ENCODE data around the gene PDK2.

The PDK2 gene

GRCh38 chr17:50078430-50078829, 16.7 kb upstream of the PDK2 start:
- TF ChIP-seq CTCF (IDR thresholded peaks at IDR 0.05; ENCODE audit: low read length, missing control alignments), result no peak
- no peak for DNase-seq (ENCODE audit: low read depth)
- H3K4me3 ChIP-seq (replicated peaks; ENCODE audit: low read depth, low read length), result no peak overlapping the region

GRCh38 chr17:50079334-50080095, 15.6 kb upstream of the PDK2 start:
- no peak overlapping the region for H3K4me3 ChIP-seq (replicated peaks; ENCODE audit: low read depth, low read length)
- TF ChIP-seq CTCF (IDR thresholded peaks at IDR 0.05; ENCODE audit: low read length, missing control alignments), result peak; percentile 66
- DNase-seq (ENCODE audit: low read depth), result peak; percentile 46

DNA sequence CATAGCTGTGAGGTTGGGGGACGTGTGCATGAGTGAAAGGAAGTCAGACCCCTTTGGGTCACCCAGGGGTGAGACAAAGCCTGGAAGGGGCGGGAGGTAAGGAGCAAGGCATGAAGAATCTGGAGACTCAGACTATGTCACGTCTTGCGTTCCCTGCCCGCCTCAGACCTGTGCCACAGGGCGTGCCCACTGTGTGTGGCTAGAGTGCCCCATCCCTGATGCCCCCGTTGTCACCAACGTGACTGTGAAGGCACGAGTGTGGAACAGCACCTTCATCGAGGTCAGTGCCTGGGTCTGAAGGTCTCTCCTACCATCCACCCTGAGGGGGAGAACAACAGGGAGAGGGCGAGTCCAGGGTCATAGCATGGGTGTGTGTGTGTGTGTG, 15.1 kb upstream of the PDK2 start:
- no peak overlapping the region for H3K4me3 ChIP-seq (replicated peaks; ENCODE audit: low read depth, low read length)
- TF ChIP-seq CTCF (IDR thresholded peaks at IDR 0.05; ENCODE audit: low read length, missing control alignments), result no peak
- DNase-seq (ENCODE audit: low read depth), result no peak

GRCh38 chr17:50080827-50081226, 14.3 kb upstream of the PDK2 start:
- no peak overlapping the region for H3K4me3 ChIP-seq (replicated peaks; ENCODE audit: low read depth, low read length)
- no peak for TF ChIP-seq CTCF (IDR thresholded peaks at IDR 0.05; ENCODE audit: low read length, missing control alignments)
- peak; percentile 11 for DNase-seq (ENCODE audit: low read depth)

DNA sequence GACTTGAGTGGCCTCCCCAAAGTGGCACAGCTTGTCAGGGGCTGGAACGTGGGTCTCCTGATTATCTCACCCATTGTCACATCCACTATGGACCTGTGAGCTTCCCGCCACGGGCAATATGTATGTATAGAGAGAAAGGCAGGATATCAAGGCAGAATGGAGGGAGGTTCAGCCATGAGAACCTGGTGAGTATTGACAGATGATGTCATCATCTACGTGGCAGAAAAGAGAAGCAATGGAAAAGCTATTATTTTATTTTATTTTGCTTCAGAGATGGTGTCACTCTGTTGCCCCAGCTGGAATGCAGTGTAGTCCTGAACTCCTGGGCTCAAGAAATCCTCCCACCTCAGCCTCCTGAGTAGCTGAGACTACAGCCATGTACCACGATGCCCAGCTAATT, 13.4 kb upstream of the PDK2 start:
- no peak overlapping the region for H3K4me3 ChIP-seq (replicated peaks; ENCODE audit: low read depth, low read length)
- TF ChIP-seq CTCF (IDR thresholded peaks at IDR 0.05; ENCODE audit: low read length, missing control alignments), result no peak
- DNase-seq (ENCODE audit: low read depth), result no peak

DNA sequence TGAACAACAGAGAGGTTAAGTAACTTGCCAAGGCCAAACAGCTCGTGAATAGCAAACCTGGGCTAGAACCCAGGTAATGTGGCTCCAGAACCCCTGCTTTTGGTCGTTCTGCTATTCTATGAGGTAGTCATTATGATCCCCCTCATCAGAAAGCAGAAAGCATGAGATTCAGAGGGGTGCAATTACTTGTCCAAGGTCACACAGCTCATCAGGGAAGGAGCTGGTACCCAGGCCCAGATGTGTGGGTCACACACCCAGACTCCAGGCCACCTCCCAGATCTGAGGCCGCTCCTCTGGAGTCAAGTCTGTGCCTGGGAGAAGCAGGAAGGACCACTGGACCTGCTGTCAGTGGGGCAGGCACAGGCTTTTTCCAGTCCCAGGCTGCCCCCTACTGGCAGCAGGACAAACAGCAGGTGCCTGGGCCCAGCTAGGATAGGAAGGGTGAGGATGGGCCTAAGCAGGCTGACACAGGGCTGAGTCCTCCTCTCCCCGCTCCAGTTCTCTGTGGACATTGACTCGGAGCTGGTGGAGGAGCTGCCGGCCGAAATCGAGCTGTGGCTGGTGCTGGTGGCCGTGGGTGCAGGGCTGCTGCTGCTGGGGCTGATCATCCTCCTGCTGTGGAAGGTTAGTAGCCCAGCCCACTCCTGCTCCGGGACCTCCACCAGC, 7.8 kb upstream of the PDK2 start:
- peak; percentile 80 for DNase-seq (ENCODE audit: low read depth)
- no peak overlapping the region for H3K4me3 ChIP-seq (replicated peaks; ENCODE audit: low read depth, low read length)
- peak; percentile 92 for TF ChIP-seq CTCF (IDR thresholded peaks at IDR 0.05; ENCODE audit: low read length, missing control alignments)
